Measurements from ENCODE around the gene MRS2.

MRS2 gene

GRCh38 chr6:24387818-24388217 is 14.9 kb upstream of the MRS2 start:
- no peaks in the 10 kb centered on the region for H3K9me3 ChIP-seq (ENCODE audit: insufficient read depth, low read length)
- no peak overlapping the region for H3K4me3 ChIP-seq (ENCODE audit: insufficient read depth, low read length, poor library complexity, severe bottlenecking)
- H3K9ac ChIP-seq (ENCODE audit: low read length), result no peak overlapping the region
- H3K36me3 ChIP-seq (ENCODE audit: low read length), result no peaks in the 10 kb centered on the region
- H3K27me3 ChIP-seq (ENCODE audit: low read length), result no peaks in the 10 kb centered on the region
- no peak overlapping the region for H3K4me2 ChIP-seq (ENCODE audit: low read depth, low read length, poor library complexity, severe bottlenecking)
- no peak overlapping the region for H2AFZ ChIP-seq (ENCODE audit: low read depth, low read length, severe bottlenecking)
- H3K27ac ChIP-seq (ENCODE audit: low read depth, low read length), result no peak overlapping the region
- H3F3A ChIP-seq (ENCODE audit: insufficient read depth), result no peaks in the 10 kb centered on the region
- no peaks in the 10 kb centered on the region for H4K20me1 ChIP-seq (ENCODE audit: low read depth, low read length)
- no peaks in the 10 kb centered on the region for H3K9me2 ChIP-seq (replicated peaks; ENCODE audit: insufficient read depth, low read length)
- TF ChIP-seq CTCF (IDR thresholded peaks at IDR 0.05; ENCODE audit: insufficient read depth, low read length, poor library complexity, severe bottlenecking) (no peak), EZH2phosphoT487 (conservative IDR thresholded peaks at IDR 0.05; ENCODE audit: low read length) (no peak)
- no peaks in the 10 kb centered on the region for H3K79me2 ChIP-seq (ENCODE audit: insufficient read depth, low read length)

GRCh38 chr6:24391208-24391607 is 11.5 kb upstream of the MRS2 start:
- H3K9ac ChIP-seq (ENCODE audit: low read length), result no peak overlapping the region
- no peak overlapping the region for H3K27ac ChIP-seq (ENCODE audit: low read depth, low read length)
- H3K4me2 ChIP-seq (ENCODE audit: low read depth, low read length, poor library complexity, severe bottlenecking), result no peak overlapping the region
- no peaks in the 10 kb centered on the region for H4K20me1 ChIP-seq (ENCODE audit: low read depth, low read length)
- no peaks in the 10 kb centered on the region for H3K36me3 ChIP-seq (ENCODE audit: low read length)
- TF ChIP-seq EZH2phosphoT487 (conservative IDR thresholded peaks at IDR 0.05; ENCODE audit: low read length) (no peak), CTCF (IDR thresholded peaks at IDR 0.05; ENCODE audit: insufficient read depth, low read length, poor library complexity, severe bottlenecking) (no peak)
- no peak overlapping the region for H3K4me3 ChIP-seq (ENCODE audit: insufficient read depth, low read length, poor library complexity, severe bottlenecking)
- no peaks in the 10 kb centered on the region for H3F3A ChIP-seq (ENCODE audit: insufficient read depth)
- H2AFZ ChIP-seq (ENCODE audit: low read depth, low read length, severe bottlenecking), result no peak overlapping the region
- H3K9me3 ChIP-seq (ENCODE audit: insufficient read depth, low read length), result peaks cover 2% of the 10 kb centered on the region; the same call in 1 of the 2 replicates
- no peaks in the 10 kb centered on the region for H3K9me2 ChIP-seq (replicated peaks; ENCODE audit: insufficient read depth, low read length)
- no peaks in the 10 kb centered on the region for H3K79me2 ChIP-seq (ENCODE audit: insufficient read depth, low read length)
- no peaks in the 10 kb centered on the region for H3K27me3 ChIP-seq (ENCODE audit: low read length)

- no peak for TF ChIP-seq EZH2phosphoT487 (conservative IDR thresholded peaks at IDR 0.05; ENCODE audit: low read length)
- no peak for TF ChIP-seq CTCF (IDR thresholded peaks at IDR 0.05; ENCODE audit: insufficient read depth, low read length, poor library complexity, severe bottlenecking)
- Histone ChIP-seq H3K9ac (ENCODE audit: low read length) (no peak overlapping the region), H3K4me3 (ENCODE audit: insufficient read depth, low read length, poor library complexity, severe bottlenecking) (no peak overlapping the region), H3K4me2 (ENCODE audit: low read depth, low read length, poor library complexity, severe bottlenecking) (no peak overlapping the region), H2AFZ (ENCODE audit: low read depth, low read length, severe bottlenecking) (no peak overlapping the region), H3K36me3 (ENCODE audit: low read length) (no peaks in the 10 kb centered on the region), H3K79me2 (ENCODE audit: insufficient read depth, low read length) (no peaks in the 10 kb centered on the region), H3K9me3 (ENCODE audit: insufficient read depth, low read length) (peaks cover 9% of the 10 kb centered on the region; the same call in 1 of the 2 replicates), H3K27me3 (ENCODE audit: low read length) (no peaks in the 10 kb centered on the region), H3F3A (ENCODE audit: insufficient read depth) (no peaks in the 10 kb centered on the region), H3K27ac (ENCODE audit: low read depth, low read length) (no peak overlapping the region), H4K20me1 (ENCODE audit: low read depth, low read length) (no peaks in the 10 kb centered on the region), H3K9me2 (replicated peaks; ENCODE audit: insufficient read depth, low read length) (no peaks in the 10 kb centered on the region)
These were observed 10.9 kb upstream of the MRS2 start for GRCh38 chr6:24391756-24392405.

All from SU-DHL-6 (cell line).